Measurements from ENCODE around the gene PDE4B. TPM values are rescaled to one million over a fixed set of nuclear protein-coding genes. Genes with fewer than 3 reads are reported as not detected.

PDE4B gene
- total RNA-seq, 2 experiments from 2014 or later, result 2.4 to 3.1 TPM

GRCh38 chr1:65791801-65792668 lies 660 bp upstream of the PDE4B start:
- DNase-seq (ENCODE audit: low spot score), result no peak
- no peak overlapping the region for H3K27ac ChIP-seq (ENCODE audit: low read depth, low read length, poor library complexity, severe bottlenecking)
- ChIA-PET POLR2A (no interaction called here), CTCF (ENCODE audit: unreplicated experiment) (no interaction called here)
- H3K79me2 ChIP-seq (ENCODE audit: insufficient read depth, low read depth, low read length), result no peaks in the 10 kb centered on the region
- H3K36me3 ChIP-seq (ENCODE audit: insufficient read depth, low read length), result no peaks in the 10 kb centered on the region
- intact Hi-C loops (cut with micrococcal nuclease; ENCODE audit: unreplicated experiment), result no loop called here
- H3K4me3 ChIP-seq (ENCODE audit: low read depth, low read length, poor library complexity, severe bottlenecking), result no peak overlapping the region
- TF ChIP-seq EZH2phosphoT487 (IDR thresholded peaks at IDR 0.05; ENCODE audit: borderline replicate concordance, low read depth, low read length) (no peak), CTCF (conservative IDR thresholded peaks at IDR 0.05; ENCODE audit: low read length) (no peak)
- no TSS peak for BruUV-seq (replicated peaks)
- H2AFZ ChIP-seq (ENCODE audit: low read length), result no peak overlapping the region
- H3K4me1 ChIP-seq (ENCODE audit: insufficient read depth, low read length, poor library complexity, severe bottlenecking), result no peaks in the 10 kb centered on the region
- H3K4me2 ChIP-seq (ENCODE audit: low read length), result no peak overlapping the region
- H3K9me2 ChIP-seq (ENCODE audit: insufficient read depth, low read length), result no peaks in the 10 kb centered on the region
- H3K9me3 ChIP-seq (ENCODE audit: low read length), result no peaks in the 10 kb centered on the region
- H4K20me1 ChIP-seq (ENCODE audit: insufficient read depth, low read length), result no peaks in the 10 kb centered on the region

GRCh38 chr1:65793359-65793732 lies 651 bp downstream of the PDE4B start:
- Histone ChIP-seq H2AFZ (ENCODE audit: low read length) (no peak overlapping the region), H3K36me3 (ENCODE audit: insufficient read depth, low read length) (no peaks in the 10 kb centered on the region), H3K27ac (ENCODE audit: low read depth, low read length, poor library complexity, severe bottlenecking) (no peak overlapping the region), H3K4me1 (ENCODE audit: insufficient read depth, low read length, poor library complexity, severe bottlenecking) (no peaks in the 10 kb centered on the region), H3K4me2 (ENCODE audit: low read length) (no peak overlapping the region), H3K4me3 (ENCODE audit: low read depth, low read length, poor library complexity, severe bottlenecking) (no peak overlapping the region), H4K20me1 (ENCODE audit: insufficient read depth, low read length) (no peaks in the 10 kb centered on the region), H3K9me3 (ENCODE audit: low read length) (no peaks in the 10 kb centered on the region), H3K79me2 (ENCODE audit: insufficient read depth, low read depth, low read length) (no peaks in the 10 kb centered on the region), H3K9me2 (ENCODE audit: insufficient read depth, low read length) (no peaks in the 10 kb centered on the region)
- ChIA-PET POLR2A (no interaction called here), CTCF (ENCODE audit: unreplicated experiment) (no interaction called here)
- intact Hi-C loops (cut with micrococcal nuclease; ENCODE audit: unreplicated experiment), result no loop called here
- TF ChIP-seq CTCF (conservative IDR thresholded peaks at IDR 0.05; ENCODE audit: low read length) (no peak), EZH2phosphoT487 (IDR thresholded peaks at IDR 0.05; ENCODE audit: borderline replicate concordance, low read depth, low read length) (no peak)
- DNase-seq (ENCODE audit: low spot score), result no peak
- BruUV-seq (replicated peaks), result no TSS peak

GRCh38 chr1:65795311-65795710 lies 2.6 kb downstream of the PDE4B start:
- H3K79me2 ChIP-seq (ENCODE audit: insufficient read depth, low read depth, low read length), result no peaks in the 10 kb centered on the region
- H3K4me1 ChIP-seq (ENCODE audit: insufficient read depth, low read length, poor library complexity, severe bottlenecking), result no peaks in the 10 kb centered on the region
- DNase-seq (ENCODE audit: low spot score), result no peak
- no peak overlapping the region for H2AFZ ChIP-seq (ENCODE audit: low read length)
- H4K20me1 ChIP-seq (ENCODE audit: insufficient read depth, low read length), result no peaks in the 10 kb centered on the region
- intact Hi-C loops (cut with micrococcal nuclease; ENCODE audit: unreplicated experiment), result no loop called here
- no peaks in the 10 kb centered on the region for H3K9me3 ChIP-seq (ENCODE audit: low read length)
- H3K4me2 ChIP-seq (ENCODE audit: low read length), result no peak overlapping the region
- ChIA-PET CTCF (ENCODE audit: unreplicated experiment) (no interaction called here), POLR2A (no interaction called here)
- H3K4me3 ChIP-seq (ENCODE audit: low read depth, low read length, poor library complexity, severe bottlenecking), result no peak overlapping the region
- H3K9me2 ChIP-seq (ENCODE audit: insufficient read depth, low read length), result no peaks in the 10 kb centered on the region
- no peak for TF ChIP-seq CTCF (conservative IDR thresholded peaks at IDR 0.05; ENCODE audit: low read length)
- no peak for TF ChIP-seq EZH2phosphoT487 (IDR thresholded peaks at IDR 0.05; ENCODE audit: borderline replicate concordance, low read depth, low read length)
- H3K27ac ChIP-seq (ENCODE audit: low read depth, low read length, poor library complexity, severe bottlenecking), result no peak overlapping the region
- no peaks in the 10 kb centered on the region for H3K36me3 ChIP-seq (ENCODE audit: insufficient read depth, low read length)
- BruUV-seq (replicated peaks), result no TSS peak
